MCF 10A (cell line): Measurements from ENCODE around the gene PDE1C. TPM values are rescaled to one million over a fixed set of nuclear protein-coding genes. Genes with fewer than 3 reads are reported as not detected.

Source experiments
- BruUV-seq: library from RNA; stranded (reverse); fragments of 400-500 nt; replicated peaks from 2 replicates; lab custom pipeline; 2021; lab: Mats Ljungman, UMichigan
- CTCF ChIA-PET: fragments of 300-600 bp; sonication (Branson Sonifier 250); formaldehyde crosslinking; extraction: SDS; loops from one replicate; lab custom pipeline; 2021; ENCODE audit warnings: antibody characterized with exemption, inconsistent platforms; lab: Yijun Ruan, JAX
- POLR2A ChIA-PET: fragments of 300-600, 350-650 bp; sonication (Branson Sonifier 250); formaldehyde crosslinking; extraction: SDS; loops from one replicate; lab custom pipeline; 2020; ENCODE audit warnings: antibody characterized with exemption, inconsistent platforms; lab: Yijun Ruan, JAX
- DNase-seq: peaks from one replicate; pipeline ENCODE4 v3.0.0-alpha.2; 2018; ENCODE audit not compliant: unreplicated experiment
- H3K27ac Mint-ChIP-seq: one replicate; pipeline ENCODE4 v1.8.0; 2022; ENCODE audit warnings: mild to moderate bottlenecking, low read depth, mixed read lengths; ENCODE audit not compliant: unreplicated experiment
- H3K27me3 Mint-ChIP-seq: one replicate; pipeline ENCODE4 v1.8.0; 2022; ENCODE audit warnings: mixed read lengths; ENCODE audit not compliant: insufficient read depth, unreplicated experiment
- H3K36me3 Mint-ChIP-seq: one replicate; pipeline ENCODE4 v1.8.0; 2022; ENCODE audit warnings: mild to moderate bottlenecking, moderate library complexity, mixed read lengths; ENCODE audit not compliant: insufficient read depth, unreplicated experiment
- H3K4me1 Mint-ChIP-seq: one replicate; pipeline ENCODE4 v1.8.0; 2022; ENCODE audit warnings: mixed read lengths; ENCODE audit not compliant: insufficient read depth, unreplicated experiment
- H3K4me3 Mint-ChIP-seq: one replicate; pipeline ENCODE4 v1.8.0; 2022; ENCODE audit warnings: mild to moderate bottlenecking, moderate library complexity, mixed read lengths; ENCODE audit not compliant: unreplicated experiment
- H3K9me3 Mint-ChIP-seq: one replicate; pipeline ENCODE4 v1.8.0; 2022; ENCODE audit warnings: mixed read lengths; ENCODE audit not compliant: unreplicated experiment
- CTCF ChIP-seq: fragments of 200-600 bp; IDR thresholded peaks from one replicate; pipeline ENCODE4 v1.8.0; 2022; ENCODE audit warnings: antibody characterized with exemption, mild to moderate bottlenecking; ENCODE audit not compliant: unreplicated experiment
- intact Hi-C: fragments of 100-400 bp; cut with micrococcal nuclease; formaldehyde crosslinking; loops from 2 replicates; pipeline ENCODE4 v1.14.1; 2022
- total RNA-seq: library from RNA; stranded (reverse); gene quantifications from 2 replicates; pipeline ENCODE4 v1.2.3, GENCODE V29; 2022

Gene PDE1C
- total RNA-seq, 1 experiment from 2014 or later, result 0.14 TPM

GRCh38 chr7:31883761-31884164, 186.4 kb downstream of the PDE1C start:
- H3K4me3 Mint-ChIP-seq, result peak overlapping the region; percentile 2
- intact Hi-C loops, result loop anchor here (2.0 kb wide), 1 partner anchor 281 kb away; no protein-coding TSS in a partner anchor
- POLR2A ChIA-PET, result interaction anchor here (0.7 kb wide), 1 partner anchor 279 kb away, joined by 3 read pairs; no protein-coding TSS in a partner anchor
- peak; percentile 79 for DNase-seq
- H3K36me3 Mint-ChIP-seq, result no peaks in the 10 kb centered on the region
- H3K27ac Mint-ChIP-seq, result peak overlapping the region; percentile 55
- no peaks in the 10 kb centered on the region for H3K27me3 Mint-ChIP-seq
- CTCF ChIA-PET, result no interaction called here
- peaks cover 12% of the 10 kb centered on the region for H3K9me3 Mint-ChIP-seq
- TF ChIP-seq CTCF, result no peak
- peaks cover 21% of the 10 kb centered on the region for H3K4me1 Mint-ChIP-seq
- BruUV-seq, result no TSS peak

GRCh38 chr7:31882187-31882586, 188.0 kb downstream of the PDE1C start:
- ChIA-PET POLR2A (no interaction called here), CTCF (interaction anchor here (0.5 to 1.5 kb wide), 7 partner anchors 14 to 551 kb away, joined by 3 to 7 read pairs (median 3); no protein-coding TSS in a partner anchor)
- TF ChIP-seq CTCF, result no peak
- H3K9me3 Mint-ChIP-seq, result peaks cover 11% of the 10 kb centered on the region
- no peak overlapping the region for H3K4me3 Mint-ChIP-seq
- intact Hi-C loops, result loop anchor here (2.0 kb wide), 1 partner anchor 283 kb away; no protein-coding TSS in a partner anchor
- H3K4me1 Mint-ChIP-seq, result peaks cover 21% of the 10 kb centered on the region
- H3K27ac Mint-ChIP-seq, result peak overlapping the region; percentile 55
- DNase-seq, result peak; percentile 58
- BruUV-seq, result no TSS peak
- no peaks in the 10 kb centered on the region for H3K27me3 Mint-ChIP-seq
- H3K36me3 Mint-ChIP-seq, result no peaks in the 10 kb centered on the region

- no TSS peak for BruUV-seq
- Mint-ChIP-seq H3K36me3 (no peaks in the 10 kb centered on the region), H3K27ac (no peak overlapping the region), H3K9me3 (no peaks in the 10 kb centered on the region), H3K4me3 (no peak overlapping the region), H3K4me1 (peaks cover 16% of the 10 kb centered on the region), H3K27me3 (no peaks in the 10 kb centered on the region)
- no peak for DNase-seq
- ChIA-PET POLR2A (interaction anchor here (0.7 kb wide), 1 partner anchor 17 kb away, joined by 3 read pairs; no protein-coding TSS in a partner anchor), CTCF (interaction anchor here (0.6 to 1.0 kb wide), 2 partner anchors 49 to 326 kb away, joined by 3 read pairs; no protein-coding TSS in a partner anchor)
- TF ChIP-seq CTCF, result no peak
- intact Hi-C loops, result no loop called here
Observed at GRCh38 chr7:31878875-31879274, 191.3 kb downstream of the PDE1C start.

GRCh38 chr7:31875424-31875823, 194.8 kb downstream of the PDE1C start:
- H3K9me3 Mint-ChIP-seq, result no peaks in the 10 kb centered on the region
- ChIA-PET CTCF (no interaction called here), POLR2A (no interaction called here)
- DNase-seq, result peak; percentile 22
- no peaks in the 10 kb centered on the region for H3K4me1 Mint-ChIP-seq
- H3K36me3 Mint-ChIP-seq, result no peaks in the 10 kb centered on the region
- no peak overlapping the region for H3K4me3 Mint-ChIP-seq
- no peaks in the 10 kb centered on the region for H3K27me3 Mint-ChIP-seq
- H3K27ac Mint-ChIP-seq, result no peak overlapping the region
- intact Hi-C loops, result no loop called here
- no TSS peak for BruUV-seq
- TF ChIP-seq CTCF, result no peak
